LNCAP (cell line): ENCODE measurements around the gene GRID1.

ENCODE experiments used
- CTCF ChIP-seq: fragments of 450-650 bp; IDR thresholded peaks from 2 replicates; pipeline ENCODE4 v1.5.1; 2017; ENCODE audit warnings: mild to moderate bottlenecking

GRID1 gene

GRCh38 chr10:86340991-86341260 is 25.7 kb downstream of the GRID1 start:
- TF ChIP-seq CTCF = no peak

- no peak for TF ChIP-seq CTCF
Measured at GRCh38 chr10:86340176-86340990, 26.2 kb downstream of the GRID1 start.

- TF ChIP-seq CTCF = no peak
Measured at GRCh38 chr10:86339226-86339865, 27.2 kb downstream of the GRID1 start.

- no peak for TF ChIP-seq CTCF
Measured at GRCh38 chr10:86337121-86337601, 29.4 kb downstream of the GRID1 start.

GRCh38 chr10:86336341-86336740 is 30.3 kb downstream of the GRID1 start:
- no peak for TF ChIP-seq CTCF

GRCh38 chr10:86335831-86336230 is 30.8 kb downstream of the GRID1 start:
- no peak for TF ChIP-seq CTCF

- no peak for TF ChIP-seq CTCF
Measured at GRCh38 chr10:86335257-86335656, 31.3 kb downstream of the GRID1 start.
